ENCODE measurements around the gene ADCY5. TPM values are rescaled to one million over a fixed set of nuclear protein-coding genes. Genes with fewer than 3 reads are reported as not detected.

The ADCY5 gene
- total RNA-seq, 4 donors from 2014 or later, result 13.3 to 27.4 (median 21.7) TPM

- no peak for DNase-seq (ENCODE audit: low spot score in 2 of 2)
- Histone ChIP-seq H3K4me1 (peaks cover 0 to 8% (median 0%) of the 10 kb centered on the region in 4 donors), H3K9me3 (no peaks in the 10 kb centered on the region), H3K27me3 (no peaks in the 10 kb centered on the region), H3K27ac (no peak overlapping the region), H3K36me3 (peaks cover 0 to 30% (median 0%) of the 10 kb centered on the region in 3 donors), H3K4me3 (no peak overlapping the region)
- 66 to 78% methylated on average over 7 of the region's 7 CpGs for WGBS, 2 donors
- TF ChIP-seq CTCF (IDR thresholded peaks at IDR 0.05) (no peak), EP300 (IDR thresholded peaks at IDR 0.05) (no peak), POLR2A (IDR thresholded peaks at IDR 0.05) (no peak)
Measured at GRCh38 chr3:123279121-123279520, 169.8 kb downstream of the ADCY5 start.

GRCh38 chr3:123278446-123278845, 170.4 kb downstream of the ADCY5 start:
- peaks cover 0 to 8% (median 0%) of the 10 kb centered on the region in 4 donors for H3K4me1 ChIP-seq
- WGBS, 2 donors, result 73 to 92% methylated on average over 4 to 5 of the region's 5 CpGs
- no peak for TF ChIP-seq CTCF (IDR thresholded peaks at IDR 0.05)
- TF ChIP-seq POLR2A (IDR thresholded peaks at IDR 0.05), result no peak
- TF ChIP-seq EP300 (IDR thresholded peaks at IDR 0.05), result no peak
- no peak overlapping the region for H3K4me3 ChIP-seq
- no peaks in the 10 kb centered on the region for H3K27me3 ChIP-seq
- H3K9me3 ChIP-seq, result no peaks in the 10 kb centered on the region
- no peak overlapping the region for H3K27ac ChIP-seq
- H3K36me3 ChIP-seq, result peaks cover 0 to 24% (median 0%) of the 10 kb centered on the region in 3 donors
- no peak for DNase-seq (ENCODE audit: low spot score in 2 of 2)

DNA sequence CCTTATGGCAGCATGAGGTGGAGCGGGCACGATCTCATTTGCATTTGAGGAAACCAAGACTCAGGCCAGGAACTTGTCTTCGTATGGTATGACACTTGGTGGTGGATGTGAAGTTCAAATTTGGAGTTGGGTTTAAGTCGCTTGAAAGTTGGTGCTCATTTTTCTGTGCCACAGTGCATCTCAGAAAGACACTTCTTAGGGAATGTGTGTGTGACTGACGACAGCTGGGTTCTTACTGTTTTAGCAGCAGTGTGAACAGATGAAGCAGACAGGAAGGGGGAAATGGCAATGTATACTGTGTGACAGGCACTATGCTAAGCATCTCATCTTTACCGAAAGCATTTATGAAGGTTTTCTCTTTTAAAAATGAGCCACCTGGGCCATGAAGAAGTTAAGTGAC, 171.8 kb downstream of the ADCY5 start:
- H3K4me1 ChIP-seq, result peaks cover 0 to 8% (median 0%) of the 10 kb centered on the region in 4 donors
- H3K36me3 ChIP-seq, result peaks cover 0 to 20% (median 0%) of the 10 kb centered on the region in 3 donors
- no peaks in the 10 kb centered on the region for H3K9me3 ChIP-seq
- H3K27ac ChIP-seq, result no peak overlapping the region
- no peak for TF ChIP-seq EP300 (IDR thresholded peaks at IDR 0.05)
- no peak for TF ChIP-seq CTCF (IDR thresholded peaks at IDR 0.05)
- TF ChIP-seq POLR2A (IDR thresholded peaks at IDR 0.05), result no peak
- no peaks in the 10 kb centered on the region for H3K27me3 ChIP-seq
- WGBS, 2 donors, result 71 to 86% methylated on average over 6 of the region's 6 CpGs
- H3K4me3 ChIP-seq, result no peak overlapping the region
- DNase-seq (ENCODE audit: low spot score in 2 of 2), result no peak

DNA sequence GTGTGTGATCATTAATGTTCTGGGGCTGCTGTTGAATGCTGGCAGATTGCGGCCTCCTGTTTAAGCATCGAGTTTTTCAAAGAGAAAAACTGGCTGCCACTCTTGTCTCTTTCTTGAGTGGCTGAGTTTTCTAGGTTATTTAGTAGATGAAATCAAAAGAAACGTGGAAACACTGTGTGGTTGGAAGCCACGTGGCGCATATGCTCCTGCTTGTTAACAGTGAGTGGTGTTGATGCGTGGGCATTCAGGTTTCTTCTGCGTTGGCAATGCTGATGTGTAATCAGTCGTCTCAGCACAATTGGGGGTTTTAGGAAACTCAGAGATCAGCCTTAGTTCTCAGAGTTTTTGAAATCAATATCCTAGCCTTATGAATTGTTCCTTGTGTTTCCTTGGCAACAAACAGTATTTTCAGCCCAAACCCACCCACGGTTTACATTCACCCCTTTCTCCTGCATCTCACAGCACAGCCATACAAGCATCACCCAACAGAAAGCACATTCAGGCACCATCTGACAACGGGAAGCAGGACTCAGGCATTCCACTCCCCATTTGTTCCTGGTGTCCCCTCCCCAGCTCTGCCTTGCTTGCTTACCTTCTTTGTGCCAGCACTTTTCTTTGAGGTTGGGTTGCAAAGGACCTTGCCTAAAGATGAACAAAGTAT, 172.4 kb downstream of the ADCY5 start:
- Histone ChIP-seq H3K9me3 (no peaks in the 10 kb centered on the region), H3K4me3 (no peak overlapping the region), H3K27ac (no peak overlapping the region), H3K27me3 (no peaks in the 10 kb centered on the region), H3K36me3 (peaks cover 0 to 26% (median 0%) of the 10 kb centered on the region in 3 donors), H3K4me1 (peaks cover 0 to 8% (median 0%) of the 10 kb centered on the region in 4 donors)
- TF ChIP-seq POLR2A (IDR thresholded peaks at IDR 0.05) (no peak), EP300 (IDR thresholded peaks at IDR 0.05) (no peak), CTCF (IDR thresholded peaks at IDR 0.05) (no peak)
- no peak for DNase-seq (ENCODE audit: low spot score in 2 of 2)
- WGBS, 2 donors, result 48 to 50% methylated on average over 10 of the region's 10 CpGs

DNA sequence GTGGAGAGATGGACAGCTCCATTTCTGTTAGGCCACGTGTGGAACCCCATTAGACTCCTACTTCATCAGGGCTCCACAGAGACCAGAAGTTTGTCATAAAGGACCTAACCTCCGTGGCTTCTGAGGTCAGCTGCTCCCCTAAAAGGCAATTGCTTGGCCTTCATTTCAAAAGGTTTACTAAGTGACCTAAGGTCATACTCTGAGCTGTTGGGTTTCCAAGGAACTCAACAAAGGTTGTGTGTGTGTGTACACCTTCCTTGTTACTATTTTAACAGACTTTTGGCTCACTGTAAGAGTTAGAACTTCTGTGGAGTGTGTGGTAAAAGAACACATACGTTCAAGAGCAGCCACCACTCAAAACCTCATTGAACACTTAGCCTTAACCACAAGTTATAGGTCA, 173.2 kb downstream of the ADCY5 start:
- Histone ChIP-seq H3K27me3 (no peaks in the 10 kb centered on the region), H3K27ac (no peak overlapping the region), H3K4me3 (no peak overlapping the region), H3K9me3 (no peaks in the 10 kb centered on the region), H3K4me1 (peaks cover 0 to 8% (median 0%) of the 10 kb centered on the region in 4 donors), H3K36me3 (peaks cover 0 to 21% (median 0%) of the 10 kb centered on the region in 3 donors)
- no peak for DNase-seq (ENCODE audit: low spot score in 2 of 2)
- TF ChIP-seq CTCF (IDR thresholded peaks at IDR 0.05) (no peak), EP300 (IDR thresholded peaks at IDR 0.05) (no peak), POLR2A (IDR thresholded peaks at IDR 0.05) (no peak)
- WGBS, 2 donors, result 55 to 60% methylated on average over 3 of the region's 3 CpGs
